ENCODE measurements around the gene GNB1. TPM values are rescaled to one million over a fixed set of nuclear protein-coding genes. Genes with fewer than 3 reads are reported as not detected.

GNB1 gene
- total and polyA plus RNA-seq, 2 of the 4 experiments (the other 2 are of a cell fraction) = 73.5 to 371 TPM

DNA sequence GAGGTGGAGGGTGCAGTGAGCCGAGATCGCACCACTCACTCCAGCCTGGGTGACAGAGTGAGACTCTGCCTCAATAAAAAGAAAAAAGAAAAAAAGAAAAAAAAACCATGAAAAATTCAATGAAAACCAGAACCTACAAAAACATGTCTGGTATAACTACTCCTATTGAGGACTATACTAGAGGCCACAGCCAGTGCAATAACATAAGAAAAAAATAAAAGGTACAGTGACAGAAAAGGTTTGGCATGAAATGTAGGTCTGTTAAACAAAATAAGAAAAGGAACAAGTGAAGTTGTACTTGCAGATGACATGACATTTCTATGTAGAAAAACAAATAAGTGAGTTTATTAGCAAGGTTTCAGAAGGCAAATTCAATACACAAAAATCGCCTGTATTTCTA is 120.8 kb downstream of the GNB1 start:
- Histone ChIP-seq H3K4me2 (ENCODE audit: low read depth, low read length) (no peak overlapping the region), H3K27ac (ENCODE audit: insufficient read depth, low read length) (no peak overlapping the region), H3K14ac (replicated peaks; ENCODE audit: low read depth, low read length) (no peak overlapping the region), H4K8ac (ENCODE audit: low read depth in 2 of 2, low read length in 2 of 2) (no peak overlapping the region), H2BK20ac (ENCODE audit: low read depth, low read length) (no peak overlapping the region), H3K56ac (ENCODE audit: extremely low read depth, insufficient read depth, low read length) (no peak overlapping the region), H3K79me1 (ENCODE audit: low read depth in 1 of 2, low read length in 2 of 2) (peaks cover 12 to 37% of the 10 kb centered on the region in 2 experiments), H2BK5ac (ENCODE audit: low read depth, low read length, poor library complexity, severe bottlenecking) (no peak overlapping the region), H3K4me1 (ENCODE audit: control insufficient read depth, insufficient read depth, low read length) (no peaks in the 10 kb centered on the region), H3K4ac (ENCODE audit: low read depth, low read length) (no peak overlapping the region), H2AK5ac (ENCODE audit: low read depth, low read length) (no peak overlapping the region), H2AFZ (replicated peaks; ENCODE audit: low read length, poor library complexity) (no peak overlapping the region), H3K4me3 (ENCODE audit: insufficient read depth, low read depth, low read length) (no peak overlapping the region), H3K18ac (ENCODE audit: low read depth, low read length) (no peak overlapping the region), H2BK120ac (ENCODE audit: low read depth, low read length) (no peak overlapping the region), H4K5ac (ENCODE audit: low read depth, low read length) (no peak overlapping the region), H3K27me3 (ENCODE audit: control insufficient read depth, insufficient read depth, low read length) (no peaks in the 10 kb centered on the region), H3K9me3 (ENCODE audit: control insufficient read depth, insufficient read depth, low read length) (peaks cover 8% of the 10 kb centered on the region), H2AK9ac (replicated peaks; ENCODE audit: low read depth, low read length, poor library complexity) (no peak overlapping the region), H3K23ac (ENCODE audit: low read depth, low read length) (no peak overlapping the region), H3K9me1 (ENCODE audit: insufficient read depth, low read length) (no peaks in the 10 kb centered on the region), H3K9ac (ENCODE audit: low read depth, low read length) (no peak overlapping the region), H4K91ac (ENCODE audit: insufficient read depth, low read depth, low read length) (no peak overlapping the region), H2BK15ac (ENCODE audit: low read depth, low read length) (no peak overlapping the region), H3K36me3 (ENCODE audit: control insufficient read depth, insufficient read depth, low read length) (peaks cover 15% of the 10 kb centered on the region), H4K20me1 (ENCODE audit: insufficient read depth, low read length) (peaks cover 25% of the 10 kb centered on the region)
- POLR2A ChIA-PET (ENCODE audit: unreplicated experiment) = no interaction called here
- no peak for ATAC-seq (ENCODE audit: low read depth)
- TF ChIP-seq BHLHE40 (IDR thresholded peaks at IDR 0.05; ENCODE audit: low read depth, low read length) (no peak), NFE2L2 (IDR thresholded peaks at IDR 0.05; ENCODE audit: low read depth, low read length) (no peak), MXI1 (IDR thresholded peaks at IDR 0.05; ENCODE audit: borderline replicate concordance, low read depth, low read length) (no peak), RFX5 (IDR thresholded peaks at IDR 0.05; ENCODE audit: low read depth, low read length) (no peak), CHD1 (IDR thresholded peaks at IDR 0.05; ENCODE audit: low read depth, low read length) (no peak), FOS (IDR thresholded peaks at IDR 0.05; ENCODE audit: low read depth, low read length) (no peak), MAZ (IDR thresholded peaks at IDR 0.05; ENCODE audit: borderline replicate concordance, low read depth, low read length) (no peak), RAD21 (IDR thresholded peaks at IDR 0.05; ENCODE audit: low read length) (no peak), CEBPB (IDR thresholded peaks at IDR 0.05; ENCODE audit: low read depth, low read length) (no peak)
- TF ChIP-seq, protein P1, sequence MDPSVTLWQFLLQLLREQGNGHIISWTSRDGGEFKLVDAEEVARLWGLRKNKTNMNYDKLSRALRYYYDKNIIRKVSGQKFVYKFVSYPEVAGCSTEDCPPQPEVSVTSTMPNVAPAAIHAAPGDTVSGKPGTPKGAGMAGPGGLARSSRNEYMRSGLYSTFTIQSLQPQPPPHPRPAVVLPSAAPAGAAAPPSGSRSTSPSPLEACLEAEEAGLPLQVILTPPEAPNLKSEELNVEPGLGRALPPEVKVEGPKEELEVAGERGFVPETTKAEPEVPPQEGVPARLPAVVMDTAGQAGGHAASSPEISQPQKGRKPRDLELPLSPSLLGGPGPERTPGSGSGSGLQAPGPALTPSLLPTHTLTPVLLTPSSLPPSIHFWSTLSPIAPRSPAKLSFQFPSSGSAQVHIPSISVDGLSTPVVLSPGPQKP (IDR thresholded peaks at IDR 0.05; ENCODE audit: borderline replicate concordance, low read depth, low read length) = no peak
- TF ChIP-seq, protein P2, sequence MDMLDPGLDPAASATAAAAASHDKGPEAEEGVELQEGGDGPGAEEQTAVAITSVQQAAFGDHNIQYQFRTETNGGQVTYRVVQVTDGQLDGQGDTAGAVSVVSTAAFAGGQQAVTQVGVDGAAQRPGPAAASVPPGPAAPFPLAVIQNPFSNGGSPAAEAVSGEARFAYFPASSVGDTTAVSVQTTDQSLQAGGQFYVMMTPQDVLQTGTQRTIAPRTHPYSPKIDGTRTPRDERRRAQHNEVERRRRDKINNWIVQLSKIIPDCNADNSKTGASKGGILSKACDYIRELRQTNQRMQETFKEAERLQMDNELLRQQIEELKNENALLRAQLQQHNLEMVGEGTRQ (IDR thresholded peaks at IDR 0.05; ENCODE audit: low read depth, low read length) = no peak
- TF ChIP-seq, protein P3, sequence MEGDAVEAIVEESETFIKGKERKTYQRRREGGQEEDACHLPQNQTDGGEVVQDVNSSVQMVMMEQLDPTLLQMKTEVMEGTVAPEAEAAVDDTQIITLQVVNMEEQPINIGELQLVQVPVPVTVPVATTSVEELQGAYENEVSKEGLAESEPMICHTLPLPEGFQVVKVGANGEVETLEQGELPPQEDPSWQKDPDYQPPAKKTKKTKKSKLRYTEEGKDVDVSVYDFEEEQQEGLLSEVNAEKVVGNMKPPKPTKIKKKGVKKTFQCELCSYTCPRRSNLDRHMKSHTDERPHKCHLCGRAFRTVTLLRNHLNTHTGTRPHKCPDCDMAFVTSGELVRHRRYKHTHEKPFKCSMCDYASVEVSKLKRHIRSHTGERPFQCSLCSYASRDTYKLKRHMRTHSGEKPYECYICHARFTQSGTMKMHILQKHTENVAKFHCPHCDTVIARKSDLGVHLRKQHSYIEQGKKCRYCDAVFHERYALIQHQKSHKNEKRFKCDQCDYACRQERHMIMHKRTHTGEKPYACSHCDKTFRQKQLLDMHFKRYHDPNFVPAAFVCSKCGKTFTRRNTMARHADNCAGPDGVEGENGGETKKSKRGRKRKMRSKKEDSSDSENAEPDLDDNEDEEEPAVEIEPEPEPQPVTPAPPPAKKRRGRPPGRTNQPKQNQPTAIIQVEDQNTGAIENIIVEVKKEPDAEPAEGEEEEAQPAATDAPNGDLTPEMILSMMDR (conservative IDR thresholded peaks at IDR 0.05; ENCODE audit: low read depth, low read length) = no peak
- CTCF ChIA-PET = interaction anchor here (0.6 kb wide), 1 partner anchor 492 kb away, joined by 9 read pairs; no protein-coding TSS in a partner anchor
- no CpG with 5 or more reads among the region's 3 CpGs for WGBS, 2 experiments (ENCODE audit: extremely low coverage in 2 of 2, insufficient read length in 1 of 2)
- BruUV-seq (replicated peaks) = no TSS peak
- intact Hi-C loops (cut with micrococcal nuclease) = no loop called here
- dilution Hi-C loops (cut with HindIII; ENCODE audit: low sequenced_read_pairs, unreplicated experiment) = no loop called here
- no peak for DNase-seq
- in situ Hi-C loops (cut with MboI; ENCODE audit: low sequenced_read_pairs) = no loop called here

Data from IMR-90 (cell line).